Neural cell (in vitro differentiated cells): Measurements from ENCODE around the gene PTPRQ.

Source experiments
- EP300 ChIP-seq: fragments of 450-650 bp; conservative IDR thresholded peaks from 2 replicates; pipeline ENCODE4 v1.6.1; 2014; ENCODE audit warnings: antibody characterized with exemption, mild to moderate bottlenecking, moderate library complexity; ENCODE audit not compliant: poor library complexity, severe bottlenecking
- EZH2 ChIP-seq: fragments of 200-600, 300-800 bp; shearing (Covaris generic), sonication (generic); IDR thresholded peaks from 2 replicates; pipeline ENCODE4 v1.6.1; 2014; ENCODE audit warnings: antibody characterized with exemption, low read length, borderline replicate concordance, mild to moderate bottlenecking; ENCODE audit not compliant: insufficient read depth, poor library complexity, severe bottlenecking
- MXI1 ChIP-seq: fragments of 450-650 bp; conservative IDR thresholded peaks from 2 replicates; pipeline ENCODE4 v1.6.1; 2014; ENCODE audit warnings: antibody characterized with exemption, mild to moderate bottlenecking; ENCODE audit not compliant: poor library complexity, severe bottlenecking
- POLR2AphosphoS5 ChIP-seq: IDR thresholded peaks from 2 replicates; pipeline ENCODE4 v1.6.1; 2012
- RAD21 ChIP-seq: fragments of 450-650 bp; conservative IDR thresholded peaks from 2 replicates; pipeline ENCODE4 v1.6.1; 2014; ENCODE audit warnings: antibody characterized with exemption, mild to moderate bottlenecking, moderate library complexity
- REST ChIP-seq: IDR thresholded peaks from 2 replicates; pipeline ENCODE4 v1.6.1; 2012; ENCODE audit warnings: borderline replicate concordance
- SMC3 ChIP-seq: fragments of 450-650 bp; conservative IDR thresholded peaks from 2 replicates; pipeline ENCODE4 v1.6.1; 2014; ENCODE audit warnings: antibody characterized with exemption, mild to moderate bottlenecking, moderate library complexity; ENCODE audit not compliant: poor library complexity
- TAF1 ChIP-seq: IDR thresholded peaks from 2 replicates; pipeline ENCODE4 v1.6.1; 2012; ENCODE audit warnings: low read depth
- TF ChIP-seq, protein P1 (sequence below): fragments of 450-650 bp; IDR thresholded peaks from 2 replicates; pipeline ENCODE4 v1.5.1; 2014; ENCODE audit warnings: antibody characterized with exemption, mild to moderate bottlenecking, moderate library complexity; ENCODE audit not compliant: poor library complexity, severe bottlenecking

- TF ChIP-seq, protein P1, sequence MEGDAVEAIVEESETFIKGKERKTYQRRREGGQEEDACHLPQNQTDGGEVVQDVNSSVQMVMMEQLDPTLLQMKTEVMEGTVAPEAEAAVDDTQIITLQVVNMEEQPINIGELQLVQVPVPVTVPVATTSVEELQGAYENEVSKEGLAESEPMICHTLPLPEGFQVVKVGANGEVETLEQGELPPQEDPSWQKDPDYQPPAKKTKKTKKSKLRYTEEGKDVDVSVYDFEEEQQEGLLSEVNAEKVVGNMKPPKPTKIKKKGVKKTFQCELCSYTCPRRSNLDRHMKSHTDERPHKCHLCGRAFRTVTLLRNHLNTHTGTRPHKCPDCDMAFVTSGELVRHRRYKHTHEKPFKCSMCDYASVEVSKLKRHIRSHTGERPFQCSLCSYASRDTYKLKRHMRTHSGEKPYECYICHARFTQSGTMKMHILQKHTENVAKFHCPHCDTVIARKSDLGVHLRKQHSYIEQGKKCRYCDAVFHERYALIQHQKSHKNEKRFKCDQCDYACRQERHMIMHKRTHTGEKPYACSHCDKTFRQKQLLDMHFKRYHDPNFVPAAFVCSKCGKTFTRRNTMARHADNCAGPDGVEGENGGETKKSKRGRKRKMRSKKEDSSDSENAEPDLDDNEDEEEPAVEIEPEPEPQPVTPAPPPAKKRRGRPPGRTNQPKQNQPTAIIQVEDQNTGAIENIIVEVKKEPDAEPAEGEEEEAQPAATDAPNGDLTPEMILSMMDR, result no peak
- TF ChIP-seq EZH2 (no peak), TAF1 (no peak), REST (no peak), POLR2AphosphoS5 (no peak), MXI1 (no peak), EP300 (no peak), SMC3 (no peak), RAD21 (no peak)
These were observed 16.9 kb downstream of the PTPRQ start for GRCh38 chr12:80460972-80461371.
